Duodenal mucosa (tissue), 2 donors: Measurements from ENCODE around the gene KDM5A.
"Not testable (repeated sequence)": the region's sequence is repeated elsewhere in the genome, so short reads cannot be mapped to it uniquely, and the experiment has no call there.

Experiments used
- H3K27ac ChIP-seq: one replicate; pipeline ENCODE4 v1.7.0; 2013; ENCODE audit warnings: low read depth, low read length
- H3K27me3 ChIP-seq, 2 donors: one replicate each; pipeline ENCODE4 v1.7.0; 2013; ENCODE audit warnings: low read length in 2 of 2, control low read depth in 1 of 2; ENCODE audit not compliant: insufficient read depth in 2 of 2, control insufficient read depth in 1 of 2
- H3K36me3 ChIP-seq, 2 donors: one replicate each; pipeline ENCODE4 v1.7.0; 2013; ENCODE audit warnings: low read length in 2 of 2, control low read depth in 1 of 2; ENCODE audit not compliant: insufficient read depth in 2 of 2, control insufficient read depth in 1 of 2
- H3K4me1 ChIP-seq, 2 donors: one replicate each; pipeline ENCODE4 v1.7.0; 2013; ENCODE audit warnings: low read length in 2 of 2, control low read depth in 1 of 2; ENCODE audit not compliant: insufficient read depth in 2 of 2, control insufficient read depth in 1 of 2
- H3K4me3 ChIP-seq, 2 donors: one replicate each; pipeline ENCODE4 v1.7.0; 2013; ENCODE audit warnings: low read length in 2 of 2, low read depth in 1 of 2
- H3K9ac ChIP-seq, 2 donors: one replicate each; pipeline ENCODE4 v1.7.0; 2013; ENCODE audit warnings: low read length in 2 of 2, low read depth in 1 of 2
- H3K9me3 ChIP-seq, 2 donors: one replicate each; pipeline ENCODE4 v1.7.0; 2013; ENCODE audit warnings: low read length in 2 of 2, control low read depth in 1 of 2; ENCODE audit not compliant: control insufficient read depth in 1 of 2

Gene KDM5A

DNA sequence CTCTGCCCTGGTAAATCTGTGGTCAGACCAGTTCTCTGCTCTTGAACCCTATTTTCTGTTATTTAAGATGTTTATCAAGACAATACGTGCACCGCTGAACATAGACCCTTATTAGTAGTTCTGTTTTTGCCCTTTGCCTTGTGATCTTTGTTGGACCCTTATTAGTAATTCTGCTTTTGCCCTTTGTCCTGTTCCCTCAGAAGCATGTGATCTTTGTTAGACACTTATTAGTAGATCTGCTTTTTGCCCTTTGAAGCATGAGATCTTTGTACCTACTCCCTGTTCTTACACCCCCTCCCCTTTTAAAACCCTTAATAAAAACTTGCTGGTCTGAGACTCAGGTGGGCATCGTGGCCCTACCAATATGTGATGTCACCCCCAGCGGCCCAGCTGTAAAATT is 153.2 kb downstream of the KDM5A start:
- H3K4me3 ChIP-seq, H3K9ac ChIP-seq, H3K27me3 ChIP-seq, H3K27ac ChIP-seq, H3K36me3 ChIP-seq, H3K9me3 ChIP-seq: not testable (repeated sequence)
- H3K4me1 ChIP-seq = peaks cover 10 to 14% of the 10 kb centered on the region in 2 donors

DNA sequence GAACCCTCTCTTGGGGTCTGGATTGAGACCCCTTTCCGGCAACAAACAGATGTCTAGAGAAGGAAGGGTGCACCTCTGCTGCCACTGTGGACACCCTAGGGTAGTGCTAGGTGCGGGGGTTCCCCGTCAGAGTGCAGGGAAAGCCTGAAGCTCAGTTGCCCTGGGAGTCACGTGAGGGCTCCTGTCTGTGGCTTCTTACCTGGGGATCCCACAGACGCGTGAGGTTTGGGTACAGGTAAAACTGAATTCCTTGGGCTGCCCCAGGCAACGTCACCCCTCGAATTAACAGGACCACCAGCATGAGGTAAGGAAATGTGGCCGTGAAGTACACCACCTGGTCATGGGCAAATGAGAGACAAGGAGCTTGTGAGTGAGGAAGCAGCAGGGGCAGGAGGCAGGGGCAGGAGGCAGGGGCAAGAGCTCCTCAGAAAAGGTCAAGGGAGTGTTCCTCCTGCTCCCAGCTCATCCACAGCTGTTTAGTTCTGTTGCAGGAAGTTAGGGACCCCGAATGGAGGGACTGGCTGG is 154.2 kb downstream of the KDM5A start:
- Histone ChIP-seq H3K9me3 (peaks cover 3 to 8% of the 10 kb centered on the region in 2 donors), H3K27me3 (no peaks in the 10 kb centered on the region), H3K36me3 (no peaks in the 10 kb centered on the region), H3K4me1 (peaks cover 10 to 14% of the 10 kb centered on the region in 2 donors), H3K9ac (no peak overlapping the region), H3K27ac (no peak overlapping the region), H3K4me3 (no peak overlapping the region)

- Histone ChIP-seq H3K4me3 (no peak overlapping the region), H3K27ac (no peak overlapping the region), H3K4me1 (peaks cover 10 to 14% of the 10 kb centered on the region in 2 donors), H3K27me3 (no peaks in the 10 kb centered on the region), H3K9ac (no peak overlapping the region), H3K9me3 (peaks cover 3 to 8% of the 10 kb centered on the region in 2 donors), H3K36me3 (no peaks in the 10 kb centered on the region)
Measured at GRCh38 chr12:234019-234418, 155.1 kb downstream of the KDM5A start.

- H3K9me3 ChIP-seq = peaks cover 3 to 8% of the 10 kb centered on the region in 2 donors
- H3K36me3 ChIP-seq = no peaks in the 10 kb centered on the region
- H3K4me1 ChIP-seq = peaks cover 10 to 14% of the 10 kb centered on the region in 2 donors
- no peak overlapping the region for H3K4me3 ChIP-seq
- no peak overlapping the region for H3K27ac ChIP-seq
- no peak overlapping the region for H3K9ac ChIP-seq
- H3K27me3 ChIP-seq = no peaks in the 10 kb centered on the region
Measured at GRCh38 chr12:233615-233968, 155.5 kb downstream of the KDM5A start.

DNA sequence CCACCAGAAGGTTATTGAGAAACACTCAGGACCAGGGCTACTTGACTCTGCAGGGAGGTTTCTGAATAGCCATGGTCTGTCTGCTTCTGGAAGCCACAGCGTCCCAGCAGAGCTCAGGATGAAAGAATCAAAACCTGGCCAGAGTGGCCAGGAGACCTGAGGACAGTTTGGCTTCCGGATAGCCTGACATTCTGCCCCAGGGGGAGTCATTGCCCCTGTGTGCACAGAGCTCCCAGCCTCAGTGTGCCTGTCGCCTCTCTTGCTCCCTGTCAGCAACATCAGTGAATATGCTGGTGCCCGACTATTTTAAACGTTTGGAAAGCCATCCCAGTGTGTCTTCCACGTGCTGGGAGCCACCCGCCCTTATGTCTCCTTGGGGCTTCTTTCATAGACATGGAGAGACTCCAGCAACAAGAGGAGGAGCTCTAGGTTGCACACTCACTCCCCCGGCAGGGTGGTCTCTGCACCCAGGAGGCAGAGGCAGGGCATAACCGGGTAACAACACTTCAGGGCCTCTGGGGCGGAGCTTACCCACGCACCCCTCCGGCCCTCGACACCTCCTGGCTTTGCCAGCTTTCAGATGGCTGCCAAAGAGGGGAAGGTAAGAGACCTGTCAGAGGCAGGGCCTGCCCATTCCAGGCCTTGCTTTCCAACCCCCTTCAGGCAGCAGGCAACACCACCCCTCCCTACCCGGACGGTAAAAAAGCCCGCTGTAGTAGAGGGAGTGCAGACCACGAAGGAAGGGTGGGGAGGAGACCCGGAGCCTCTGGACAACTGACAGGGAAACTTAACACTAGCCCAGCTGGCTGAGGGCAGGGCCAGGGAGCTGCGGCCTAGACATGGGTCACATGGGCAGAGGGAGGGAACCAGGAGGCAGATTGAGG is 156.1 kb downstream of the KDM5A start:
- no peaks in the 10 kb centered on the region for H3K36me3 ChIP-seq
- no peak overlapping the region for H3K4me3 ChIP-seq
- H3K9ac ChIP-seq = no peak overlapping the region

DNA sequence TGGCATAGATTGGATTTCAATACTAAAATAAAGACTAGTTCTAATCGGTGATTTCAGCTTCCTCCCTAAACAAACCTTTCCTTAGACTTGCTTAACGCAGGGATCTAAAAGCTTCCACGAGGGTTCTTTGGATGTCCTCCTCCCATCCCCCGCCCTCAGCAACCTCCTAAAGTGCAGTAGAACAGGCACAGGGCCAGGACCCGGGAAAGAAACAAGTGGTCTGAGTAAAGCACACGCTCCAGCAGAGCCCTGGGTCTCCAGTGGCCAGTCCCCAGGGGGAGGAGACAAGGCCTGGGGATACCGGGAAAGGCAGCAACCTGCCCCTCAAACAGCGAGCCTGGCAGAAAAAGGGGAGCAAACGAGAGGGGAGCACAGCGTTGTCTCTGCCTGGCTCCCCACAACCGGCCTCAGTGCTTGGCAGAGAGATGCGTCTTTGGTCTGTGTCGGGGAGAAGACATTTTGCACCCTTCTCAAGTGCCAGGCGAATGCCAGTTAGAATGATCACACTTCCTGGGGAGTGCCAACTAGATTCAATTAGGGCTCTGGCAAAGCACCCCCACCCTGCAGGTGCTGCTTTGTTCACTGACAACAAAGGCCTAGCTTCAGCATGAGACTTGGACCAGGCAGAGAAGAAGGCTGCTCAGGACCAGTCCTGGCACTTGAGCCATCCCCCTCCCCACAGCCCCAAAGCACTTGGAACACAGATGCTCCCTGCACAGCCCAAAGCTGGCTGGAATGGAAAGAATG is 158.0 kb downstream of the KDM5A start:
- Histone ChIP-seq H3K27me3 (no peaks in the 10 kb centered on the region), H3K9ac (no peak overlapping the region), H3K36me3 (no peaks in the 10 kb centered on the region), H3K27ac (no peak overlapping the region), H3K4me1 (no peaks in the 10 kb centered on the region), H3K9me3 (peaks cover 0 to 3% of the 10 kb centered on the region in 2 donors), H3K4me3 (no peak overlapping the region)

More for the DNA sequence above, 156.1 kb downstream of the KDM5A start:
- Histone ChIP-seq H3K27me3 (no peaks in the 10 kb centered on the region), H3K4me1 (peaks cover 9 to 13% of the 10 kb centered on the region in 2 donors), H3K27ac (no peak overlapping the region), H3K9me3 (peaks cover 3 to 8% of the 10 kb centered on the region in 2 donors)
